Renal cortex interstitium (tissue), 11 donors: ENCODE measurements around the gene TMEM143. TPM values are rescaled to one million over a fixed set of nuclear protein-coding genes. Genes with fewer than 3 reads are reported as not detected.
A peak's percentile ranks its signal among the peaks of the same experiment; 100 is the strongest.
"Not testable (repeated sequence)": the region's sequence is repeated elsewhere in the genome, so short reads cannot be mapped to it uniquely, and the experiment has no call there.

ENCODE experiments used
- DNase-seq, 11 donors: peaks; one replicate each; pipeline ENCODE4 v3.0.0-alpha.2; 2013; ENCODE audit warnings: low read depth in 9 of 11, low spot score in 4 of 11; ENCODE audit errors: extremely low read depth in 1 of 11
- polyA plus RNA-seq, 3 donors: library from polyadenylated mRNA; unstranded; fragments of 120-200 nt; gene quantifications; one replicate each; pipeline ENCODE4 v1.2.1, GENCODE V29; 2013; ENCODE audit not compliant: insufficient read length in 3 of 3

The TMEM143 gene
- polyA plus RNA-seq, 3 donors, result 9.8 to 14.7 (median 11.6) TPM

DNA sequence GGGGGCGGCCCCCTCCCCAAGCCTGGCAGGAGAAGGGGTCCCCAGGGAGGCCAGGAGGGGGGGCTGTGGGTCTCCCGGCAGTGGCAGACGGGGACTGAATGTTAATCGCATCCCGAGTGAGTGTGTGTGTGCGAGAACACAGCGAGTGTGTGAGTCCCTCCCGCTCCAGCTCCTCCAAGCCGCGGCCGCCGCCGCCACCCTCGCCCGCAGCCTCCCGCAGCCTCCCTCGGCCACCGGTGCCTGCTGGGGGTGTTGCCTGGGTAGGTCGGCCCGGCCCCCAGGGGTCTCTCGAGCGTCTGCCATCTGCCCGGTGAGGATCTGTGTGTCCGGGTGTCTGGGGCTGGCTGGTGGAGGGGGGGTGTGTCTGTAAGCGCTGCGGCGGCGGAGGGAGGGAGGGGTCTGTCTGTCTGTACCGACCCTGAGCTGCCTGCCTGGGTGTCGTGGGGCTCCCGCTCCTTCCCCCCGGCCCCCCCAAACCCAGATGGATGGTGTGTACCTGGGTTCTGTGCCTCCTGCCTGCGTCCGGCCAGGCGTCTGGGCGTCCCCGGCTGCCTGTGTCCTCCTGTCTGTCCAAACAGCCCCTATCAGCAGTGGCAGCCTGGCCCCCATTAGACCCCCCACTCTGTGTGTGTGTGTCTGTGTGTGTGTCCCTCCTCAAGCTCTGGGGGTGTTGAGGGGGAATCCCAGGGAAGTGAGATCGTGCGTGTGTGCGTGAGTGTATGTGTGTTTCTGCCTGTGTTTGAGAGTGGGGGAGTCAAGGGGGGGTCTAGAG, 30.0 kb upstream of the TMEM143 start, which contains the start of gene GRIN2D:
Gene GRIN2D (plus strand): TSS at position 110 of the 772 bp plus-strand sequence. CDS start 4,725 bp downstream, outside the sequence.
- no peak for DNase-seq

DNA sequence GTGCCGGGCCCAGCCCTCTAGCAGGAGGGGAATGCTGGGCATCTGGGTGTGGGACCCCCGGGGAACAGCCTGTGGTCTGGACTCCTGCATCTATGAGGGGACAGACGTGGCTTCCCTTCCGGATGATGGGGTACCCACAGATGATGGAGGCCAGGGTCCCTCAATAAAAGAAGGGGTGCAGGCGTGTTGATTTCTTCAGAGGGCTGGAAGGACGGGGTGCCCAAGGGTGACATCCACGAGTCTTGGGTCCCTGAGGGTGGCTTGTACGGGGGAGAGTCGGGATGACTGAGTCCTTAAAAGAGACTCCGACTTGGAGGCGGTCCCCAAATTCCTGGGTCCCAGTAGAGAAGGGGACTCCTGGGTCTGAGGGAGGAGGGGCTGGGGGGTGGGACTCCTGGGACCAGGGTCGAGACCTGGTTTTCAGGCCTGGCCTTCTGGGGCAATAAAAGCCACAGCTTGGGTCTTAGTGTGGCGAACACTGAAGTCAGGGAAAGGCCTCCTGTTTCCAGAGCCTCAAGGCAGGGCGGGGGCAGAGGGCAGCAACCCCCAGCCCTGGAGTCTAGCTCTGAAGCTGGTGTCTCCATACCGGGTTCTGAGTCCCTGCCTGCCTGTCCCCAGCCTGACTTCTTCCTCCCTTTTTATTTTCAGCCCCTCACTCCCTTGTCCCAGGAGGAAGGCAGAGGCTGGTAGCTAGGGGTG, 29.3 kb upstream of the TMEM143 start:
- DNase-seq, result no peak

DNA sequence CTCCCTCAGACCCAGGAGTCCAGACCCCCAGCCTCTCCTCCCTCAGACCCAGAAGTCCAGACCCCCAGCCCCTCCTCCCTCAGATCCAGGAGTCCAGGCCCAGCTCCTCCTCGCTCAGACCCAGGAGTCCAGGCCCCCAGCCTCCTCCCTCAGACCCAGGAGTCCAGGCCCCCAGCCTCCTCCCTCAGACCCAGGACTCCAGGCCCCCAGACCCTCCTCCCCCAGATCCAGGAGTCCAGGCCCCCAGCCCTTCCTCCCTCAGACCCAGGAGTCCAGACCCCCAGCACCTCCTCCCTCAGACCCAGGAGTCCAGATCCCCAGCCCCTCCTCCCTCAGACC, 28.2 kb upstream of the TMEM143 start:
- not testable (repeated sequence) for DNase-seq

DNA sequence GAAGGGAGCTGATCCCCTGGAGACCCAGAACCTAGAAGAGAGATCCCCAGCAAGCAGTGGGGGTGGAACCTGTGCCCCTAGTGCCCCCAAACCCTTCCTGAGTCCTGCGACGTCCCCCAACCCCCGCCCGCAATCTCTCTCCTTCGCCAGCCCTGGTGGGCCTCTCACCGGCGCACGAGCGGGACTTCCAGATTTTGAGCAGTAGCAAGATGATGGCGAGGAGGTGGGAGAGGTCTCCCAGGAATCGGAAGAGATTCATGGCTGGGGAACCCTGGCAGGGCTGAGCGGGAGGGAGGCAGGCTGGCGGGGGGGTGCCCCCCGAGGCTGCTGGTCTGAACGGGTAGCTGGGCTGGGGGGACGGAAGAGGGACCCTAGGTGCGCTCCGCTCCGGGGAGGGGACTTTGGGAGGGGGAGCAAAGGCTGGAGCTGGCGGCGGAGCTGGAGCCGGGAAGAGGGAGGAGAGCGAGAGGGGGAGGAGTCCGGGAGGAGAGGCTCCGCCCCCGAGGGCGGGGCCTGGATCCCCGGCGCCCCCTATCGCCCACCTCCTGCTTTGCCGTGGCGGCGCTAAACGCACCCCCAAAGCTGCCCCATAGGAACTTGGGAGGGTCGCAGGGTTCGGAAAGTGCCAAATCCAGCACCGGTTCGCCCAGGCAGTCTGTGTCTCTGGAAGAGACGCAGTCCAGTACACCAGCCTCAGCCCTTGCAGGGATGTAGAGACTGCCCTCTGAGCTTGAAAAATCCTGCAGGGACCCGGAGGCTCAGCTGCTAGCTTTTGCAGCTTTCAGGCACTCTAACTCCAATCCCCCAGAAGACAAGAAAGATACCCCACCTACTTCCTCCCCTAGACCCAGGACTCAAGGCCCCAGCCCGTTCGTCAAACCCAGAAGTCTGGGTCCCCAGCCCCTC, 27.6 kb upstream of the TMEM143 start, which contains the start of gene KDELR1:
Gene KDELR1 (minus strand): TSS at position 452 of the 906 bp plus-strand sequence. CDS start 193 bp downstream, at position 259.
- DNase-seq, result peak in 7 of 11 donors; percentile 62 to 75 (median 69)

DNA sequence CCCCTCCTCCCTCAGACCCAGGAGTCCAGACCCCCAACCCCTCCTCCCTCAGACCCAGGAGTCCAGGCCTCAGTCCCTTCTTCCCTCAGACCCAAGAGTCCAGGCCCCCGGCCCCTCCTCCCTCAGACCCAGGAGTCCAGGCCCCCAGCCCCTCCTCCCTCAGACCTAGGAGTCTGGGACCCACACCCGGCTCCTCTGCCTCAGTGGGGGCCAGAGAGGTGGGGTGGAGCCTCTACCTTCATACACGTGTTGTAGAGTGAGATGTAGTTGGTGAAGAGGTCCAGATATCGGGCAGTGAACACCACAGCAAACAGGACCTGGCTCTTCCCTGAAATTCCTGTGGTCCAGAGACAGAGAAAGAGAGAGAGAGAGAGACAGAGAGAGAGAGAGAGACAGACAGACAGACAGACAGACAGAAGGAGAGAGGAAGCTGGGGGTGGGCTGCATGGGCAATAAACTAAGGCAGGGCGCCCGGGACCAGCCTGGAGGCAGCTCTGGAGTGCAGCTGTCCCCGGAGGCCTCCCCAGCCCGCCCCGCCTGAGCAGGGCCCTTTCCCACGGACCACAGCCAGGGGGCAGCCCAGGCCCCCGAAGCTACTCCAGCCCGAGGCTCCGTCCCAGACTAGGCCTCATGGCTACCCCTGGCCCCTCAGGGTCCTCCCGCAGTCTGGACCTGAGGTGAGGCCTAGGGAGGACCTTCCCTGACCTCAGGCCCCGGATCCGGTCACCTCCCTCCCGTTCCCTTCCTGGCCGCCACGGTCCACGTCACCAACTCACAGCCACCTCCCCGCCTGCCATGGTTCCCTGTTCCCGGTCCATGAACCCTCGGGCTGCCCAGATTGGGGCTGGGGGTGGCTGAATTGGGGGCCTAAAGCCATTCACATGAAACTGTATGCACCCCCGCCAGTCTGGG, 26.7 kb upstream of the TMEM143 start:
- DNase-seq, result no peak

DNA sequence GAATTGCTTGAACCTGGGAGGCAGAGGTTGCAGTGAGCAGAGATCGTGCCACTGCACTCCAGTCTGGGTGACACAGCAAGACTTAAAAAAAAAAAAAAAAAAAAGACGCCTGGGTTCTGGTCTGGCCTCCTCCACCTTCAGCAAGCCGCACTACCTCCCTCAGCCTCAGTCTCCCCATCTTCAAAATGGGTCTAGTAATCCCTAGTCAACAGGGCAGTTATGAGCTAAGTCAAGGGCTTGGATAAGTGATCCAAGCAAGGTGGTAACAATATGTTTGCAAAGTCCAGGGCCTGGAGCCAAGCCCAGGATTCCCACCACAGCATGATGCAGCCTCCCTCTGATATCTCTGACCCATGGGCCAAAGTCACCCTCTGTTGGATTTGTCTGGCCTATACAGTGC, 23.2 kb upstream of the TMEM143 start:
- no peak for DNase-seq

DNA sequence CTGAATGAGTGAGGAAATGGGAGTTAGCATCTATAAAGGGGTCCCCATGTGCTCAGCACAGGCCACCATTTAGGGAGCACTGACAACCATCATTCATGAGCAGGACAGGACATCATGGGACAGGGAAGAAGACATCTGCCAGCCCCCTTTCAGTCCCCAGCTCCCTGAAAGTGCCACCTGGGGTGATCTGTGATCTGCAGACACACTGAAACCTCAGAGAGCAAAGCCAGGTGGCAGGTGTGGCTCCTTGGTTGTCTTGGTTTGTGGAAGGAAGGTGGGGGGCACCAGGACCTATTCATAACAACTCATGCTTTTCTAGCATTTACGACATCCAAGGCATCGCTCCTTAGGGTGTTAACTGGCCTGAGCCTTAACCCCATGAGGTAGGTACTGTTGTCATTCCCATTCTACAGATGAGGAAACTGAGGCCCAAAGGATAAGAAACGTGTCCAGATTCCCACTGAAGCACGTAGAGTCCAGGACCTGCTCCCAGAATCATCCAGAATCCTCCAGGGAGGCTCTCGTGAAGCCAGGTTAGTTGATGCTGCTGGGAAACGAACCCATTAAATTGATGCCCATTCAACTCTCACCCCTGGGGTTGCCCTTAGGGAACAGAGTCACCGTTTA, 21.8 kb upstream of the TMEM143 start:
- no peak for DNase-seq

DNA sequence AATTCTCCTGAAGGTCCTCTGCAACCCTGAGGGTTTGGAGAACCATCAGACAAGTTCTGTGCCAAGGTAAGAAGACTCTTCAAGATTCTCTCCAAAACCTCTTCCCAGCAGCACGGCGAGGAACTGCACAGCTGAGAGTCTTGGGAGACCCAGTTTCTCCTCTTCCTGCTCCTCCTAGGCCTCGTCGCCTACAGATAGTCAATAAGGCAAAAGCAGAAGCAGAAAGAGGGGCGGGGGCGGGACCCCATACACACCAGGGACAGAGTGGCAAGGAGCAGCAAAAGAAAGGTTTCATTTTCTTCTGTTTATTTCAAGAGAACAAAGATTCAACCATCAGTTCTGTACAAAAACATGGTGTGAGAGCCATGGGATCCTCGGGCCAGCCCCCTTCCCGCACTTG, 18.5 kb upstream of the TMEM143 start:
- no peak for DNase-seq

DNA sequence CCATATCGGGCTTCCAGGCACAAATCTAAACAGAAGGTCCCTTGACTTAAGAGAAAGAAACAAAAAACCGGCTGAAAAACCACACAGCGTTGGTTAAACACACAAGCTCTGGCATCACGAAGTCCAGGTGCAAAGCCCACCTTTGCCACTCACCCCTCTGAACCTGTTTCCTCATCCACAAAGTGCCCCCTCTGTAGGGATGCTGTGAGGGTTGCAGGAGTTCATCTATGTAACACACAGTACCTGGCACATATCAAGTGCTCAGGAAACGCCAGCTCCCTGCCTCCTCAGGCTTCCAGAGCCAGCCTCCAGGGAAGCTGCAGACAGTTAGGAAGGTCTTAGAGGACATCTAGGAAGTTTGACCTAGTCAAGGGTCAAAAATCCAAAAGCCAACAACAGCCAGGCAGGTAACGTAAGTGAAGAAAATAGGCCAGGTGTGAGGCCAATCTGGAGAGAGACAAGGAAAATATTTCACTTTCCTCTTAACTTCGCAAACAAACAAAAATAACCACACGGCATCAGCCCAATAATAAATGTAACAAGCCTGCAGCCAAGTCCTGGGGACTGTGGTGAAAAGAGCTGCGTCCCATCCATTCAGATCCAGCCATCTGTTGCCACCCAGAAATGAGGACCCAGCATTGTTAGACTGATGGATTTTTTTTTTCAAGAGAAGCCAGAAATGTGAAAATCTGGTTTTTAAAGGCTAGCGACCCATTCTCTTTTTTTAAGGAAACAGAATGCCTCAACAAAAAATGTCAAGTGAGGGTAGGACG, 17.6 kb upstream of the TMEM143 start:
- no peak for DNase-seq

DNA sequence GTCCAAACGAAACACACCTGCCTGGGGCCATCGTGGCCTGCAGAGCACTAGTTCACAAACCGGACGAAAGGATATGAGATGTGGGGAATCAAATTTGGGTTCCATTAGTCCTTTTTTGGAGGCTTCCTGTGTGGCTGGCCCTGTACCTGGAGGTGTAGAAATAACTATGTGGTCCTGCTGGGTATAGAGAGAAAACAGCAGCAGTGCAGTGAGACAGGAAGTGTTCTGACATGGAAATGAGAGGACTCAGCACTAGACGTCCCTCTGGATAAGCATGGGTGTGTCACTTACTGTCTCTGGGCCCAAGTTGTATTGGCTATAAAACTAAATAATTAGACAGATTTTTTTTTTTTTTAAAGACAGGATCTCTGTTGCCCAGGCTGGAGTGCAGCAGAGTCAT, 15.3 kb upstream of the TMEM143 start:
- no peak for DNase-seq

DNA sequence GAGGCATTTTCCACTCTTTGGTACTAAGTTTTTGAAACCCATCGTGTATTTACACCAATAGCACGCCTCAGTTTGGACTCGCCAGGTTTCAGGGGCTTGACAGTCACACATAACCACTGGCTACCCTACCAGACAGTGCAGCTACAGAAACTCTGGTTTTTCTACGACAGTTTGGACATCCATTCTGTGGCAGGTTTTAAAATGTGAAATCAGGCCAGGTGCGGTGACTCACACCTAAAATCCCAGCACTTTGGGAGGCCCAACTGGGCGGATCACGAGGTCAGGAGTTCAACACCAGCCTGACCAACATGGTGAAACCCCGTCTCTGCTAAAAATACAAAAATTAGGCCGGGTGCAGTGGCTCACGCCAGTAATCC, 14.4 kb upstream of the TMEM143 start:
- DNase-seq, result no peak

DNA sequence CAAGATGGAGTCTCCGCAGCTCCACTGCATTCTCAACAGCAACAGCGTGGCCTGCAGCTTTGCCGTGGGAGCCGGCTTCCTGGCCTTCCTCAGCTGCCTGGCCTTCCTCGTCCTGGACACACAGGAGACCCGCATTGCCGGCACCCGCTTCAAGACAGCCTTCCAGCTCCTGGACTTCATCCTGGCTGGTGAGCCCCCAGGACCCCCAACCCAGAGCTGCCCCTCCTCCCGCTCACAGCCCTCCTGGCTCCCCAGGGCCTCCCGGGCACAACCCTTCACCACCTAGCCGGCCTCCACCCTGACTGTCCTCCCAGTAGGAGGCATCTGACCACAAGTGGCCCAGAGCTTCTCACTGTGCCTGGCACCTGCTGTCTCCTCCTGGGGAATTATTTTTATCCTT, 9.8 kb upstream of the TMEM143 start:
- DNase-seq, result no peak

DNA sequence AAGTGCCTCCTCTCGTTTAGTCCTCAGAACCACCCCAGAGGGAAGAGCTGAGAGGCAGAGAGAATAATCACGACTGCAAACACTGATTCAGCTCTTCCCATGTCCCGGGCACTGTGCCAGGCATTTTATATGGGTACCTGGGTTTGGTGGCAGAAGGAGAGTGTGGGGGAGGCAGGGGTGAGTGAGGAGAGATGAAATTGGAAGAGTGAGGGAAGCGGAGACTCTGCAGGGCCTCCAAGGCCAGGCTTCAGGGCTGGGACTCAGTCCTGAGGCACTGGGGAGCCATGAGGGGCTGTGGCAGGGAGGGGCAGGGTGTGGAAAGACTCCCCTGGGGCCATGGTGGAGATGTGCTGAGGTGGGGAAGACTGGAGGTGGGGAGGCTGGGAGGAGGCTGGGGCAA, 9.2 kb upstream of the TMEM143 start:
- DNase-seq, result no peak

DNA sequence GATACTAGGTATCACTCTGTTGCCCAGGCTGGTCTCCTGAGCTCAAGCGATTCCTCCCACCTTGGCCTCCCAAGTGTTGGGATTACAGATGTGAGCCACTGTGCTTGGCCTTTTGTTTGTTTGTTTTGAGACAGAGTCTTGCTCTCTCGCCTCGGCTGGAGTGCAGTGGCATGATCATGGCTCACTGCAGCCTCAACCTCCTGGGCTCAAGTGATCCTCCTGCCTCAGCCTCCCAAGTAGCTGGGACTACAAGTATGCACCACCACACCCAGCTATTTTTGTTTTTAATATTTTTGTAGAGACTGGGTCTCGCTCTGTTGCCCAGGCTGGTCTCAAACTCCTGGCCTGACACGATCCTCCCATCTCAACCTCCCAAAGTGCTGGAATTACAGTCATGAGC, 8.0 kb upstream of the TMEM143 start:
- not testable (repeated sequence) for DNase-seq

DNA sequence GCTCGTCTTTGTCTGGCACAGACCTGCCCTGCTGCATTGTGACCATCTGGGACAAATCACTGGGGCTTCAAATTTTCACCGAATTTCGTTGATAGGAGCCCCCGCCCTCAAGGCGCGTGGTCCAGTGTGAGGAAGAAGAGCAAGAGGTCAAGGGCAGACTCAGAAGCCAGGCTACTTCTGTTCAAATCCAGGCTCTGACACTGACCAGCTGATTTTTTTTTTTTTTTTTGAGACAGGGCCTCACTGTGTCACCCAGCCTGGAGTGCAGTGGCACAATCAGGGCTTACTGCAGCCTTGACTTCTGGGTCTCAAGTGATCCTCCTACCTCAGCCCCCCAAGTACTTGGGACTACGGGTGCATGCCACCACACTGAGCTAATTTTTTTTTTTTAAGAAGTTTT, 7.6 kb upstream of the TMEM143 start:
- no peak for DNase-seq

DNA sequence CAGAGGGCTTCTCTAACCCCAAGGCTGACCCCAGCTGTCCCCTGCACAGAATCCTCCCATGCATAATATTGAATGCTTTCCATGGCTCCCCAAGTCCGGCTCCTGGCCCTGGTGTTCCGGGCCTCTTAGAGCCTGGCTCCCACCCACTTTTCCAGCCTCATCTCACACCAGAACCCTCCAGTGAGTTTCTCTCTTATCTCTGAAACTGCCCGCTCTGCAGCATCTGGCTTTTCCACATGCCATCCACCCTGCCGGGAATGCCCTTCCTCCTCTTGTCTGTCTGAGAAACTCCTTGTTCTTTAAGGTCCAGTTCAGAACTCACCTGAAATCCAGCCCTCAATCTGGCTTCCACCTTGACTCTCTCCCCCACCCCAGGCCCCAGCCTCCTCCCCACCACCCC, 7.2 kb upstream of the TMEM143 start:
- no peak for DNase-seq

DNA sequence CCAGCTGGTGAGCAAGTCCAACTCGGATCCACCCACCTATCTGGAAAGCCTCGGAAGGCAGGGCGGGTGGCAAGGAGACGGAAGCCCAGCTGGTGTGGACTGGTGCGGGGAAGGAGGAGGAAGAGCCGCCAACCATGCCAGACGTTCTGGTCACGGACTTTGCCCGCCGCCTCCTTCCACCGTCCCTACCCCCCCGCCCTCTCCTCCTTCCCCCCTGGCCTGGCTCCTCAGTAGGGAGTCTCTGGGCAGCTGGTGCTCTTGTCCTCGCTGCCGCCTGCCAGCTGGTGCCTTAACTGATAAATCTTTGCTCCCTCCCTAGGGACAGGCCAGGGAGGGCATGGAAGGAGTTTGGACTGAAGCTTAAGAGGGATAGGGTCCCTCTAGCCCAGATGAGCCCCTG, 5.2 kb upstream of the TMEM143 start:
- DNase-seq, result peak in 2 of 11 donors; percentile 46 to 56
